Mucosa of descending colon (tissue), 3 donors: Measurements from ENCODE around the gene SMIM36. TPM values are rescaled to one million over a fixed set of nuclear protein-coding genes. Genes with fewer than 3 reads are reported as not detected.
"Not testable (repeated sequence)": the region's sequence is repeated elsewhere in the genome, so short reads cannot be mapped to it uniquely, and the experiment has no call there.

Experiments used
- ATAC-seq: fragments of 200-7000 bp; cut with Tn5 transposase; one replicate; pipeline ENCODE4 v1.9.1; 2020; ENCODE audit warnings: mild to moderate bottlenecking, moderate library complexity
- DNase-seq, 3 donors: peaks; one replicate each; pipeline ENCODE4 v3.0.0-alpha.2; 2020
- H3K36me3 ChIP-seq: fragments of 200-600 bp; one replicate; pipeline ENCODE4 v1.8.0; 2021; ENCODE audit warnings: low read depth, mild to moderate bottlenecking
- H3K4me1 ChIP-seq: fragments of 200-600 bp; one replicate; pipeline ENCODE4 v1.8.0; 2021; ENCODE audit warnings: low read depth, mild to moderate bottlenecking
- H3K4me3 ChIP-seq: fragments of 200-600 bp; one replicate; pipeline ENCODE4 v1.8.0; 2021; ENCODE audit warnings: mild to moderate bottlenecking
- H3K9me3 ChIP-seq: fragments of 200-600 bp; one replicate; pipeline ENCODE4 v1.8.0; 2021; ENCODE audit warnings: mild to moderate bottlenecking
- intact Hi-C, 2 donors: fragments of 100-400 bp; cut with DNase I in 1 of 2; cut with micrococcal nuclease in 1 of 2; formaldehyde crosslinking; loops; one replicate each; pipeline versions ENCODE4 v1.11.0 to v1.11.1; 2022; cut with DNase I, micrococcal nuclease
- total RNA-seq, 3 donors: library from RNA; stranded (reverse); fragmentation: NEBNext Ultra II Directional in 2 of 3; extraction: Animal tissue kit (Norgen Biotek cat#: 25700) in 2 of 3; gene quantifications; one replicate each; pipeline versions ENCODE4 v1.2.1 to v1.2.4, GENCODE V29; 2021 to 2023
- TF ChIP-seq, protein P1 (sequence below): fragments of 200-600 bp; IDR thresholded peaks from one replicate; pipeline ENCODE4 v1.8.0; 2022; ENCODE audit warnings: antibody characterized with exemption, mild to moderate bottlenecking
- donor health status: DM: no; HTN: no; CAD: no; lungs with moderate emphysema.
- donor health status: DM: no; HTN: no; CAD: no.
- donor health status: DM: no; HTN: yes; CAD: no.

Gene SMIM36
- total RNA-seq, 3 donors from 2014 or later, result not detected

DNA sequence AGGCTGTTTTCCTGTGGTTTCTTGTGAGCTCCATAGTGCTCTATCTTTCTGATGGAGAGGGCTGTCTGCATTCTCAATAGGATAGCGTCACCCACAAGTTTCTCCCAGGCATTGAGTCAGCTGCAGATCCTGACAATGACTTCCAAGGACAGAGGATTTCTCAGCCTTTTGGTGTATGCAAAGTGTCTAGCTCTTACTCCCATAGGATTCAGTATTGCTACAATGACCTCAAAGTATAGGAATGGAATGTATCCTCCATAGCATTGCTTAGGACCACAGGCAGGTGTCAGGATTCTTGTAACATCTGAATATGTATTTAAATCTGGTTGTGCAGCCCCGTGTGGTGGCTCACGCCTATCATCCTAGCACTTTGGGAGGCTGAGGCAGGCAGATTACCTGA, 32.3 kb downstream of the SMIM36 start:
- Histone ChIP-seq H3K4me3 (no peak overlapping the region), H3K36me3 (no peaks in the 10 kb centered on the region), H3K9me3 (no peaks in the 10 kb centered on the region), H3K4me1 (no peaks in the 10 kb centered on the region)
- TF ChIP-seq, protein P1, sequence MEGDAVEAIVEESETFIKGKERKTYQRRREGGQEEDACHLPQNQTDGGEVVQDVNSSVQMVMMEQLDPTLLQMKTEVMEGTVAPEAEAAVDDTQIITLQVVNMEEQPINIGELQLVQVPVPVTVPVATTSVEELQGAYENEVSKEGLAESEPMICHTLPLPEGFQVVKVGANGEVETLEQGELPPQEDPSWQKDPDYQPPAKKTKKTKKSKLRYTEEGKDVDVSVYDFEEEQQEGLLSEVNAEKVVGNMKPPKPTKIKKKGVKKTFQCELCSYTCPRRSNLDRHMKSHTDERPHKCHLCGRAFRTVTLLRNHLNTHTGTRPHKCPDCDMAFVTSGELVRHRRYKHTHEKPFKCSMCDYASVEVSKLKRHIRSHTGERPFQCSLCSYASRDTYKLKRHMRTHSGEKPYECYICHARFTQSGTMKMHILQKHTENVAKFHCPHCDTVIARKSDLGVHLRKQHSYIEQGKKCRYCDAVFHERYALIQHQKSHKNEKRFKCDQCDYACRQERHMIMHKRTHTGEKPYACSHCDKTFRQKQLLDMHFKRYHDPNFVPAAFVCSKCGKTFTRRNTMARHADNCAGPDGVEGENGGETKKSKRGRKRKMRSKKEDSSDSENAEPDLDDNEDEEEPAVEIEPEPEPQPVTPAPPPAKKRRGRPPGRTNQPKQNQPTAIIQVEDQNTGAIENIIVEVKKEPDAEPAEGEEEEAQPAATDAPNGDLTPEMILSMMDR, result no peak
- intact Hi-C loops, result no loop called here
- DNase-seq (no peak), ATAC-seq (no peak)

DNA sequence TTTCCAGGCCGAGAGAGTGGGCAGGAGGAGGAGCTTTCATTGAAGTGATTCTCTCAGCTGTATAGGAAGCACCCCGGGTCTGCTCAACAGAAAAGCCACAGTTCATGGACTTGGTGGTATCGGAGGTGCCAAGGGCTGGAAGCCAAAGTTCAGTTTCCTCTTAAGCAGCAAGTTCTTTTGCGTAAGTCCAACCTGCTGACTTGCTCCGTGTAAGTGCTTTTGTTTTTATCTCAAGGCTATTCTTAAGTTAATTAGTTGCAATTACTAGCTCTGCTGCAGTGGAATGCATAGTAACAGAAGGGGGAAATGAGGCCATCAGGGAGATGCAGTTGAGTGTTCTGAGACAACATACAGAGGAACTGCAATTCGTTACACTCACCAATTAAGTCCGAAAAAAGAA, 44.6 kb downstream of the SMIM36 start:
- no peaks in the 10 kb centered on the region for H3K4me1 ChIP-seq
- TF ChIP-seq, protein P1, result no peak
- intact Hi-C loops, result no loop called here
- ATAC-seq, result no peak
- H3K36me3 ChIP-seq, result no peaks in the 10 kb centered on the region
- DNase-seq, result no peak
- H3K4me3 ChIP-seq, result no peak overlapping the region
- no peaks in the 10 kb centered on the region for H3K9me3 ChIP-seq

DNA sequence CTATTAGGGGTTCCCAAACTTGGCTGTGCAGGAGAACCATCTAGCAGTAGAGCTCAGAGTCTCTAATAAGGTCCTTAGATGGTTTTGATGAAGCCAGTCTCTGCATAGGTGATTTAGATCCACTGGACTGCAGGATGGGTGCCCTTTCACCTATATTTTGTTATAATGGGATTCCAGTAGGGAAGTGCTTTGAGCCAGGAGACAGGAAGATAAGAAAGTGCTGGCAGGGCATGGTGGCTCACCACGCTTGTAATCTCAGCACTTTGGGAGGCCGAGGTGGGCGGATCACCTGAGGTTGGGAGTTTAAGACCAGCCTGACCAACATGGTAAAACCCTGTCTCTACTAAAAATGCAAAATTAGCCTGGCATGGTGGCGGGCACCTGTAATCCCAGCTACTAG, 45.5 kb downstream of the SMIM36 start:
- ATAC-seq, DNase-seq, H3K4me1 ChIP-seq, H3K9me3 ChIP-seq, H3K4me3 ChIP-seq, H3K36me3 ChIP-seq, intact Hi-C loops: not testable (repeated sequence)

DNA sequence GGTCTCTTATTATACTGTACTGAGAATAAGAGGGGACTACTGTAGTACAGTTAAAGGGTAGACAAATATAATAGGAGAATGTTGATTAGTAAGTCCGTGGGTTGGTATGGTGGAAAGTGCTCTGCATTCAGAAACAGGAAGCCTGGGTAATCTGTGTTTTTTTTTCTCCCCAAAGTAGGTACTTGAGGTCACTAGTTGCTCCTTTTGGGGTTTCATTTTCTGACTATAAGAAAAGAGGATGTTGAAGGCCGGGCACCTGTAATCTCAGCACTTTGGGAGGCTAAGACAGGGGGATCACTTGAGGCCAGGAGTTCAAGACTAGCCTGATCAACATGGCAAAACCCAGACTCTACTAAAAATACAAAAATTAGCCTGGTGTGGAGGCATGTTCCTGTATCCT, 47.7 kb downstream of the SMIM36 start:
- no peaks in the 10 kb centered on the region for H3K36me3 ChIP-seq
- no peaks in the 10 kb centered on the region for H3K4me1 ChIP-seq
- no peak for DNase-seq
- intact Hi-C loops, result no loop called here
- TF ChIP-seq, protein P1, result no peak
- no peak overlapping the region for H3K4me3 ChIP-seq
- no peaks in the 10 kb centered on the region for H3K9me3 ChIP-seq
- no peak for ATAC-seq

DNA sequence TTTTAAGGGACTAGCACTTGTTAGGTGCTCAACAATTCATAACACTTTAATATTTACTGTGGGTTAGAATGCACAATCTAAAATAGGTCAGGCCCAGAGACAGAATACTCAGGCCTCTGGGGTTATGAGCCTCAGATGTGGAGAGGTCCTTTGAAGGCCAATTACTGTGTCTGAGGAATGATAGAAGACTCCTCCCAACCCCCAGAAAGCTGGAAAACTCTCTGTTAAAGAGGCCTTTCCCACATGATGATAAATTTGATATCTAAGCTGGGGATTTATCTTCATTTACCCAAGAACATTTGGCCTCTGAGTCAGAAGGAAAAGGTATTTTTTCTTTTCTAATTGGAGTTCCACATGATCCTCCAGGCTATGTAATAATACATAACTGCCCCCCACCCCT, 48.5 kb downstream of the SMIM36 start:
- Histone ChIP-seq H3K36me3 (no peaks in the 10 kb centered on the region), H3K9me3 (no peaks in the 10 kb centered on the region), H3K4me3 (no peak overlapping the region), H3K4me1 (no peaks in the 10 kb centered on the region)
- TF ChIP-seq, protein P1, result no peak
- no peak for DNase-seq
- no peak for ATAC-seq
- intact Hi-C loops, result no loop called here

DNA sequence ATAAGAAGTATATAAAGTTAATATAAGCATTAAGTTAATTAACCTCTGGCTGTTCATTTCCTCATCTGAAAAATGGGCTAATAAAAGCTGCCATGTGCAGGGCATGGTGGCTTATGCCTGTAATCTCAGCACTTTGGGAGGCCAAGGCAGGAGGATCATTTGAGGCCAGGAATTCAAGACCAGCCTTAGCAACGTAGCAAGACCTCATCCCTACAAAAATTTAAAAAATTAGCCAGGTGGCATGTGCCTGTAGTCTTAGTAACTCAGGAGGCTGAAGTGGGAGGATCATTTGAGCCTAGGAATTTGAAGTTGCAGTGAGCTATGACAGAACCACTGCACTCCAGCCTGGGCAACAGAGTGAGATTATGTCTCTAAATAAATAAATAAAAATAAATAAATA, 49.0 kb downstream of the SMIM36 start:
- TF ChIP-seq, protein P1, result no peak
- intact Hi-C loops, result no loop called here
- ATAC-seq (no peak), DNase-seq (no peak)
- Histone ChIP-seq H3K36me3 (no peaks in the 10 kb centered on the region), H3K4me1 (no peaks in the 10 kb centered on the region), H3K4me3 (no peak overlapping the region), H3K9me3 (no peaks in the 10 kb centered on the region)
